GOT3 (cell line): ENCODE data around the gene PNMA8A.
"Not testable (repeated sequence)": the region's sequence is repeated elsewhere in the genome, so short reads cannot be mapped to it uniquely, and the experiment has no call there.

Source experiments
- DNase-seq: peaks from one replicate; lab custom pipeline; 2025; ENCODE audit warnings: mixed read lengths; lab: John Stamatoyannopoulos, UW

PNMA8A gene

GRCh38 chr19:46471116-46471733 lies at the start of gene PNMA8A:
Gene PNMA8A (minus strand): TSS chr19:46471563. CDS start chr19:46471035, 528 bp downstream.
- DNase-seq: no peak

GRCh38 chr19:46520616-46521015 lies 49.3 kb upstream of the PNMA8A start:
- no peak for DNase-seq

GRCh38 chr19:46517471-46517870 lies 46.1 kb upstream of the PNMA8A start:
- no peak for DNase-seq

GRCh38 chr19:46515879-46516350 lies 44.6 kb upstream of the PNMA8A start:
- DNase-seq: no peak

- DNase-seq: no peak
Measured at GRCh38 chr19:46515290-46515609, 43.9 kb upstream of the PNMA8A start.

GRCh38 chr19:46514589-46515289 lies 43.4 kb upstream of the PNMA8A start:
- no peak for DNase-seq

GRCh38 chr19:46513461-46514236 lies 42.3 kb upstream of the PNMA8A start:
- DNase-seq: peak; percentile 15

- no peak for DNase-seq
Measured at GRCh38 chr19:46511237-46511636, 39.9 kb upstream of the PNMA8A start.

GRCh38 chr19:46508206-46508605 lies 36.8 kb upstream of the PNMA8A start:
- DNase-seq: no peak

- DNase-seq: no peak
Measured at GRCh38 chr19:46503848-46504453, 32.6 kb upstream of the PNMA8A start.

- no peak for DNase-seq
Measured at GRCh38 chr19:46502891-46503290, 31.5 kb upstream of the PNMA8A start.

GRCh38 chr19:46499692-46500091 lies 28.3 kb upstream of the PNMA8A start:
- no peak for DNase-seq

- no peak for DNase-seq
Measured at GRCh38 chr19:46497773-46498172, 26.4 kb upstream of the PNMA8A start.

- DNase-seq: not testable (repeated sequence)
Measured at GRCh38 chr19:46496886-46497285, 25.5 kb upstream of the PNMA8A start.

GRCh38 chr19:46496304-46496703 lies 24.9 kb upstream of the PNMA8A start:
- no peak for DNase-seq

- DNase-seq: no peak
Measured at GRCh38 chr19:46495786-46496099, 24.4 kb upstream of the PNMA8A start, which contains the start of gene PNMA8B. Gene PNMA8B (minus strand): TSS chr19:46495867. CDS start chr19:46495465, 402 bp downstream.

GRCh38 chr19:46494941-46495785 lies 23.8 kb upstream of the PNMA8A start:
- no peak for DNase-seq

- no peak for DNase-seq
Measured at GRCh38 chr19:46494146-46494940, 23.0 kb upstream of the PNMA8A start.

- DNase-seq: no peak
Measured at GRCh38 chr19:46493236-46494145, 22.1 kb upstream of the PNMA8A start.

GRCh38 chr19:46492841-46493235 lies 21.5 kb upstream of the PNMA8A start:
- no peak for DNase-seq
